B cell (primary cell): ENCODE data around the gene PCSK6. TPM values are rescaled to one million over a fixed set of nuclear protein-coding genes. Genes with fewer than 3 reads are reported as not detected.

Experiments used
- ATAC-seq: fragments of 200-7000 bp; cut with Tn5 transposase; one replicate; pipeline ENCODE4 v1.10.0; 2021; ENCODE audit warnings: low read depth, mild to moderate bottlenecking, moderate number of reproducible peaks, moderate library complexity
- CTCF ChIA-PET: fragments of 350-600 bp; sonication (Branson Sonifier 250); formaldehyde crosslinking; loops from one replicate; lab custom pipeline; 2021; ENCODE audit warnings: antibody characterized with exemption, inconsistent platforms; lab: Charles Lee
- POLR2A ChIA-PET: fragments of 350-600 bp; sonication (Branson Sonifier 250); formaldehyde crosslinking; loops from one replicate; lab custom pipeline; 2021; ENCODE audit warnings: antibody characterized with exemption; lab: Charles Lee
- DNase-seq: peaks from one replicate; pipeline ENCODE4 v3.0.0; 2013
- H2AFZ ChIP-seq: 2 replicates; pipeline ENCODE4 v1.6.1; 2012; ENCODE audit warnings: mild to moderate bottlenecking, low read depth, low read length; ENCODE audit not compliant: insufficient read depth, poor library complexity, severe bottlenecking
- H3K27ac ChIP-seq, 2 donors: 1 replicate in 1 of 2; 2 replicates in 1 of 2; pipeline ENCODE4 v1.5.1; 2012 to 2013; ENCODE audit warnings: low read length in 2 of 2, mild to moderate bottlenecking in 2 of 2, moderate library complexity in 1 of 2
- H3K27me3 ChIP-seq, 4 experiments: fragments of 200-600 bp in 1 of 4; sonication (generic) in 1 of 4; replicated peaks in 1 of 4; 1 replicate in 2 of 4; 2 replicates in 2 of 4; pipeline versions ENCODE4 v1.6.1 to v1.7.0; 2013 to 2016; ENCODE audit warnings: low read length in 3 of 4, mild to moderate bottlenecking in 2 of 4, mixed read lengths in 1 of 4, moderate library complexity in 1 of 4; ENCODE audit not compliant: insufficient read depth in 4 of 4, control insufficient read depth in 3 of 4; ENCODE audit errors: control extremely low read depth in 1 of 4
- H3K36me3 ChIP-seq, 2 experiments: replicated peaks in 1 of 2; 1 replicate in 1 of 2; 2 replicates in 1 of 2; pipeline versions ENCODE4 v1.6.1 to v1.7.1; 2013; ENCODE audit warnings: low read length in 1 of 2; ENCODE audit not compliant: insufficient read depth in 2 of 2, control insufficient read depth in 1 of 2; ENCODE audit errors: control extremely low read depth in 1 of 2, extremely low read depth in 1 of 2
- H3K4me1 ChIP-seq, 2 donors: fragments of 200-600 bp in 1 of 2; sonication (generic) in 1 of 2; 1 replicate in 1 of 2; 2 replicates in 1 of 2; pipeline versions ENCODE4 v1.5.1 to v1.6.1; 2013 to 2017; ENCODE audit warnings: low read length in 2 of 2; ENCODE audit not compliant: control insufficient read depth in 2 of 2, insufficient read depth in 2 of 2
- H3K4me2 ChIP-seq: replicated peaks from 2 replicates; pipeline ENCODE3; 2012; ENCODE audit warnings: mild to moderate bottlenecking, low read depth, low read length; ENCODE audit not compliant: poor library complexity, severe bottlenecking
- H3K4me3 ChIP-seq, 5 experiments: fragments of 200-600 bp in 1 of 5; sonication (generic) in 1 of 5; 1 replicate in 3 of 5; 2 replicates in 2 of 5; pipeline versions ENCODE4 v1.5.1 to v1.7.0; 2011 to 2016; ENCODE audit warnings: low read length in 4 of 5, mild to moderate bottlenecking in 4 of 5, low read depth in 2 of 5, control low read depth in 1 of 5, moderate library complexity in 1 of 5; ENCODE audit not compliant: insufficient read depth in 1 of 5; ENCODE audit errors: control extremely low read depth in 1 of 5, extremely low read depth in 1 of 5
- H3K79me2 ChIP-seq: fragments of 200-600 bp; sonication (generic); one replicate; pipeline ENCODE4 v1.6.0; 2016; ENCODE audit warnings: low read length; ENCODE audit not compliant: control insufficient read depth, insufficient read depth
- H3K9ac ChIP-seq: fragments of 200-600 bp; sonication (generic); 2 replicates; pipeline ENCODE4 v1.6.1; 2017; ENCODE audit warnings: mild to moderate bottlenecking, low read length, moderate library complexity
- H3K9me3 ChIP-seq, 3 donors: one replicate each; pipeline versions ENCODE4 v1.6.1 to v1.7.1; 2013; ENCODE audit warnings: low read length in 2 of 3; ENCODE audit not compliant: control insufficient read depth in 2 of 3, insufficient read depth in 1 of 3; ENCODE audit errors: control extremely low read depth in 1 of 3
- H4K20me1 ChIP-seq: 2 replicates; pipeline ENCODE4 v1.6.0; 2012; ENCODE audit warnings: mild to moderate bottlenecking, low read length; ENCODE audit not compliant: insufficient read depth, control insufficient read depth, poor library complexity, severe bottlenecking
- H3K27ac Mint-ChIP-seq: one replicate; pipeline ENCODE4 v1.8.0; 2021; ENCODE audit warnings: mixed read lengths
- H3K27me3 Mint-ChIP-seq: one replicate; pipeline ENCODE4 v1.8.0; 2021; ENCODE audit warnings: mixed read lengths
- H3K4me1 Mint-ChIP-seq: one replicate; pipeline ENCODE4 v1.8.0; 2021; ENCODE audit warnings: mixed read lengths
- H3K4me3 Mint-ChIP-seq: one replicate; pipeline ENCODE4 v1.8.0; 2021; ENCODE audit warnings: mixed read lengths
- H3K9me3 Mint-ChIP-seq: one replicate; pipeline ENCODE4 v1.8.0; 2022; ENCODE audit warnings: mixed read lengths; ENCODE audit not compliant: insufficient read depth
- CTCF ChIP-seq: fragments of 200-600 bp; IDR thresholded peaks from one replicate; pipeline ENCODE4 v1.8.0; 2022; ENCODE audit warnings: antibody characterized with exemption, mild to moderate bottlenecking
- EZH2 ChIP-seq: IDR thresholded peaks from 2 replicates; pipeline ENCODE4 v1.6.1; 2012; ENCODE audit warnings: borderline replicate concordance, low read depth, mild to moderate bottlenecking, moderate library complexity, low read length; ENCODE audit not compliant: insufficient read depth, poor library complexity, severe bottlenecking
- WGBS: methylation state at CpG from one replicate; pipeline ENCODE4 v1.1.5; 2013; ENCODE audit warnings: missing lambda C conversion rate; ENCODE audit not compliant: insufficient coverage; 5-methylcytosine and 5-hydroxymethylcytosine counted together
- intact Hi-C: fragments of 100-400 bp; cut with micrococcal nuclease; formaldehyde crosslinking; loops from one replicate; pipeline ENCODE4 v1.10.0; 2022
- polyA plus RNA-seq: library from polyadenylated mRNA; depleted of rRNA; stranded (reverse); fragments of >200 nt; gene quantifications from 2 replicates; pipeline ENCODE4 v1.2.3, GENCODE V29; 2012
- total RNA-seq, 2 donors: library from RNA; stranded (reverse); fragments of 120-200 nt in 1 of 2; gene quantifications; 1 replicate in 1 of 2; 2 replicates in 1 of 2; pipeline versions ENCODE4 v1.2.3 to v1.2.4, GENCODE V29; 2013 to 2022

The PCSK6 gene
- total and polyA plus RNA-seq, 2 donors (not counting 1 experiment from before 2014, with no cell fraction given), result 0.66 to 1.6 TPM

- intact Hi-C loops, result no loop called here
- H2AFZ ChIP-seq, result no peak overlapping the region
- TF ChIP-seq CTCF, result no peak
- TF ChIP-seq EZH2, result no peak
- no peaks in the 10 kb centered on the region for H3K9me3 Mint-ChIP-seq
- peaks cover 6% of the 10 kb centered on the region for H3K27me3 Mint-ChIP-seq
- no peak overlapping the region for H3K4me3 Mint-ChIP-seq
- CTCF ChIA-PET, result interaction anchor here (4.7 to 9.3 kb wide), 3 partner anchors 9 to 243 kb away, joined by 33 to 138 read pairs (median 133); no protein-coding TSS in a partner anchor
- H3K9me3 ChIP-seq, result no peaks in the 10 kb centered on the region
- no peak for DNase-seq
- no peak overlapping the region for H3K27ac Mint-ChIP-seq
- no peak overlapping the region for H3K4me2 ChIP-seq
- H3K4me3 ChIP-seq, result no peak overlapping the region
- H4K20me1 ChIP-seq, result peaks cover 10% of the 10 kb centered on the region
- peaks cover 14 to 16% of the 10 kb centered on the region in 2 donors for H3K4me1 ChIP-seq
- peaks cover 14% of the 10 kb centered on the region for H3K4me1 Mint-ChIP-seq
- H3K27ac ChIP-seq, result no peak overlapping the region
- no peak for ATAC-seq
- WGBS, result 71% methylated on average over 2 of the region's 5 CpGs
- no peaks in the 10 kb centered on the region for H3K36me3 ChIP-seq
- peaks cover 21% of the 10 kb centered on the region for H3K79me2 ChIP-seq
- peaks cover 0 to 10% (median 3%) of the 10 kb centered on the region in 4 experiments for H3K27me3 ChIP-seq
- H3K9ac ChIP-seq, result no peak overlapping the region
- POLR2A ChIA-PET, result no interaction called here
These were observed 234.5 kb downstream of the PCSK6 start for GRCh38 chr15:101255051-101255395.

- H3K9me3 ChIP-seq, result no peaks in the 10 kb centered on the region
- TF ChIP-seq CTCF, result no peak
- TF ChIP-seq EZH2, result no peak
- no peaks in the 10 kb centered on the region for H3K36me3 ChIP-seq
- H3K27me3 ChIP-seq, result peaks cover 0 to 10% (median 3%) of the 10 kb centered on the region in 4 experiments
- CTCF ChIA-PET, result interaction anchor here (4.7 to 9.3 kb wide), 3 partner anchors 9 to 243 kb away, joined by 33 to 138 read pairs (median 133); no protein-coding TSS in a partner anchor
- H4K20me1 ChIP-seq, result peaks cover 14% of the 10 kb centered on the region
- no peak overlapping the region for H3K27ac ChIP-seq
- Mint-ChIP-seq H3K4me1 (peaks cover 19% of the 10 kb centered on the region), H3K9me3 (no peaks in the 10 kb centered on the region), H3K4me3 (no peak overlapping the region), H3K27ac (no peak overlapping the region), H3K27me3 (peaks cover 4% of the 10 kb centered on the region)
- H3K4me3 ChIP-seq, result no peak overlapping the region
- 95% methylated on average over 8 of the region's 11 CpGs for WGBS
- peaks cover 28% of the 10 kb centered on the region for H3K79me2 ChIP-seq
- ATAC-seq (no peak), DNase-seq (no peak)
- intact Hi-C loops, result no loop called here
- H2AFZ ChIP-seq, result no peak overlapping the region
- POLR2A ChIA-PET, result no interaction called here
- no peak overlapping the region for H3K4me2 ChIP-seq
- H3K4me1 ChIP-seq, result peaks cover 19% of the 10 kb centered on the region in 2 donors
- no peak overlapping the region for H3K9ac ChIP-seq
These were observed 235.1 kb downstream of the PCSK6 start for GRCh38 chr15:101254157-101255050.
